ENCODE results near the gene GOLGA3.

DNA sequence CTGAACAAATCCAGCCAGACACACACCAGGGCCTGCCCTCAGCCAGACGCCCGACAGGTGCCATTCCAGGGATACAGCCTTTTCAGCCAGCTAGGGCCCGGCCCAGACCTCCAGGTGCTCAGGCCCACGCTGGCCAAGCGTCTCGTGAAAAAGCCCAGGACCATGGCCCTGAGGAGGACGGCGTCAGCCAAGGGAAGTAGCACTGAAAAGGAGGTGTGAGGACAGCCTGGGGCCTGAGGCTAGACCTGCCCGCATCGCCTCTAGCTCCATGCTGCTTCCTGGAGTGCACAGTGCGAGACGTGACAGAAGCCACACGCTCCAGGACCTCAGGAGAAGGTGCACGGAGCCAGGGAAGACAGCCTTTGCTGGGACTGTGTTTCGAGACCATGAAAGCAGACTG is 29.8 kb downstream of the GOLGA3 start:
- TF ChIP-seq, protein P1, sequence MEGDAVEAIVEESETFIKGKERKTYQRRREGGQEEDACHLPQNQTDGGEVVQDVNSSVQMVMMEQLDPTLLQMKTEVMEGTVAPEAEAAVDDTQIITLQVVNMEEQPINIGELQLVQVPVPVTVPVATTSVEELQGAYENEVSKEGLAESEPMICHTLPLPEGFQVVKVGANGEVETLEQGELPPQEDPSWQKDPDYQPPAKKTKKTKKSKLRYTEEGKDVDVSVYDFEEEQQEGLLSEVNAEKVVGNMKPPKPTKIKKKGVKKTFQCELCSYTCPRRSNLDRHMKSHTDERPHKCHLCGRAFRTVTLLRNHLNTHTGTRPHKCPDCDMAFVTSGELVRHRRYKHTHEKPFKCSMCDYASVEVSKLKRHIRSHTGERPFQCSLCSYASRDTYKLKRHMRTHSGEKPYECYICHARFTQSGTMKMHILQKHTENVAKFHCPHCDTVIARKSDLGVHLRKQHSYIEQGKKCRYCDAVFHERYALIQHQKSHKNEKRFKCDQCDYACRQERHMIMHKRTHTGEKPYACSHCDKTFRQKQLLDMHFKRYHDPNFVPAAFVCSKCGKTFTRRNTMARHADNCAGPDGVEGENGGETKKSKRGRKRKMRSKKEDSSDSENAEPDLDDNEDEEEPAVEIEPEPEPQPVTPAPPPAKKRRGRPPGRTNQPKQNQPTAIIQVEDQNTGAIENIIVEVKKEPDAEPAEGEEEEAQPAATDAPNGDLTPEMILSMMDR (IDR thresholded peaks at IDR 0.05; ENCODE audit: low read depth, low read length): no peak
- no peak for TF ChIP-seq EZH2phosphoT487 (IDR thresholded peaks at IDR 0.05; ENCODE audit: low read depth)

Measured in OCI-LY3 (cell line).